Endometrial microvascular endothelial cells (primary cell): ENCODE data around the gene PCDH1. TPM values are rescaled to one million over a fixed set of nuclear protein-coding genes. Genes with fewer than 3 reads are reported as not detected.
"Not testable (repeated sequence)": the region's sequence is repeated elsewhere in the genome, so short reads cannot be mapped to it uniquely, and the experiment has no call there.

Experiments
- in situ Hi-C: cut with HindIII; loops from 2 replicates; pipeline ENCODE4 v1.10.0; 2017; ENCODE audit warnings: low sequenced_read_pairs, low pct_unique_long_range_greater_than_20kb; ENCODE audit errors: inconsistent ontology term
- total RNA-seq: library from RNA; depleted of rRNA; stranded (reverse); fragments of >200 nt; gene quantifications from one replicate; pipeline ENCODE4 v1.2.3, GENCODE V29; 2015; ENCODE audit errors: inconsistent ontology term

PCDH1 gene
- total RNA-seq, result 94.1 TPM

GRCh38 chr5:141878186-141878710 lies at the start of gene PCDH1:
Gene PCDH1, minus strand, starts transcription at chr5:141878410. Its CDS starts 148 bp downstream, at chr5:141878262.
- in situ Hi-C loops, result no loop called here

DNA sequence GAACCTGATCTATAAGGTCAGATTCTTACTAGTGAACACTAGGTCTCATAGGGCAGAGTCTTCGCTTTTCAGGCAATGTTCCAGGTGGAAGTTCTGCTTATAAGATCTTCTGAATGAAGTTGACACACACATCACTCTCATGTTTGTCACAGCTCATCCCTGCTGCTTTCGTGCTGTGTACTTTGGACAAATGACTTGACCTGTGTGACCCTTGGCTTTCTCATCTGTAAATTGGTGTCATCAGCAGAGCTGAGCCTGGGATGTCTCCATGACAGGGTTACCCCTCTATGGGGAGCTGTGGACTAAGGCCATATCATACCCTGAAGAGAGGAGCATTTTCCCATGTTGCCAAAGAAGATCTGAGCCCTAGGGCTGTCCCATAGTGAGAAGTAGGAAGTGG lies 48.2 kb upstream of the PCDH1 start:
- in situ Hi-C loops, result no loop called here

- in situ Hi-C loops, result no loop called here
These were observed 45.5 kb upstream of the PCDH1 start, which contains the start of gene DELE1 for GRCh38 chr5:141923448-141924313. Gene DELE1, plus strand, starts transcription at chr5:141923871. Its CDS starts 71 bp downstream, at chr5:141923942.

DNA sequence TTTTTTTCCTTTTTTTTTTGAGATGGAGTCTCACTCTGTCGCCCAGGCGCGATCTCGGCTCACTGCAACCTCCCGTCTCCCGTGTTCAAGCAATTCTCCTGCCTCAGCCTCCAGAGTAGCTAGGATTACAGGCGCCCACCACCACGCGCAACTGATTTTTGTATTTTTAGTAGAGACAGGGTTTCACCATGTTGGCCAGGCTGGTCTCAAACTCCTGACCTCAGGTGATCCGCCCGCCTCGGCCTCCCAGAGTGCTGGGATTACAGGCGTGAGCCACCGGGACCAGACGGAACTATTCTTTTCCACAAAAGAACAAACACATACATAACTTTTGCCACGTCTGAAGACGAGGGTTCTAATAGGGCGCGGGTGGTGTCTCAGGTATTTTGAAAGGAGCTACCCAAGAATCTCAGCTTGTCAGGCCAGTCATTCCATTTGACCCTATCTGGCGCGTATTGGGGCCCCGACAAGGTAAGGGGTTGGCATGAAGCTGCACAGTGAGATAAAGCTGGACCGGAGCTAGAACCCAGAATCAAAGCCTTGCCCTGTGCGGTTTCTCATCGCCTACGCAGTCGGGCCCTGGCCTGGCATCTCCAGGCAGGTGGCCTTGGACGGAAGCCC lies 44.7 kb upstream of the PCDH1 start:
- in situ Hi-C loops, result not testable (repeated sequence)

GRCh38 chr5:141920771-141921170 lies 42.6 kb upstream of the PCDH1 start:
- in situ Hi-C loops, result no loop called here

- in situ Hi-C loops, result no loop called here
These were observed 41.3 kb upstream of the PCDH1 start for GRCh38 chr5:141919218-141920119.

DNA sequence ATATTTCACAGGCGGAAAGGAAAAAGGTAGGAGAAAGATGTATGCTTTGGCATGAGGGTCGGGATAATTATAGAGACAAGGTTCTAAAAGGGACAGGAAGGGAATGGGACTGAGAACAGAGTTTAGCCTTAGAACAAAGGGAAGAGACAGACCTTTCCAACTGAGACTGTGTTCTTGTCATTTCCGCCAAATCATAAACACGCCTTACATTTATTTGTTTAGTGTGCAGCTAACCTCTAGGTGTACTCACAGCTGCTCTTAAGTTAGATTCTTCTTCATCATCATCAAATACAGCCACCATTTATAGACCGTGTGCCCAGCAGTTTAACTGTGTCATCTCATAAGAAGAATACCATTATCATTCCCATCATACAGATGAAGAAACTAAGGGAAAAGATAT lies 39.5 kb upstream of the PCDH1 start:
- in situ Hi-C loops, result no loop called here

- in situ Hi-C loops, result no loop called here
These were observed 38.3 kb upstream of the PCDH1 start for GRCh38 chr5:141916522-141916921.

DNA sequence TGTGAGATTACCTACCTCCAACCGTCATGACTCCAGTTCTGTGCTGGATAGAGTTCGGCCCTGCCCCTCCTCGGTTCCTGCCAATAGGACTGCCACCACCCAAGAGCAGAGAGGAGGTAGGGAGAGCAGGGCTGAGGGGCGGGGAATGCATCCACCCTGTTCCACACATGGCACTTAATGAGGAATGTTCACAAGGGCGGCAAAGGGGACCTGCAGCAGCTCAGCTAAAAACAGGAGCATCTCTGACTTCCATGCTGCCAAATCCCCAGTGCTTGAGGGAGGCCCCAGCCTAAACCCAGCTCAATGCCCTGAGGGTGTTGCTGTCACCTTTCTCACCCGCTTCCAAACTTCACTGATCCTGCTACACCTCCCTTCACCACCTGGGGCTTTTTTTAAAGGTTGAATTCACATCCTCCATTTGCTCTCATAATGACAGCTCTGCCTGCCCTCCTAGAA lies 37.7 kb upstream of the PCDH1 start:
- in situ Hi-C loops, result no loop called here

- in situ Hi-C loops, result no loop called here
These were observed 36.6 kb upstream of the PCDH1 start for GRCh38 chr5:141914797-141915196.

GRCh38 chr5:141914199-141914743 lies 36.1 kb upstream of the PCDH1 start:
- in situ Hi-C loops, result no loop called here

GRCh38 chr5:141913560-141914198 lies 35.5 kb upstream of the PCDH1 start:
- in situ Hi-C loops, result no loop called here

- in situ Hi-C loops, result no loop called here
These were observed 32.1 kb upstream of the PCDH1 start for GRCh38 chr5:141910271-141910673.

DNA sequence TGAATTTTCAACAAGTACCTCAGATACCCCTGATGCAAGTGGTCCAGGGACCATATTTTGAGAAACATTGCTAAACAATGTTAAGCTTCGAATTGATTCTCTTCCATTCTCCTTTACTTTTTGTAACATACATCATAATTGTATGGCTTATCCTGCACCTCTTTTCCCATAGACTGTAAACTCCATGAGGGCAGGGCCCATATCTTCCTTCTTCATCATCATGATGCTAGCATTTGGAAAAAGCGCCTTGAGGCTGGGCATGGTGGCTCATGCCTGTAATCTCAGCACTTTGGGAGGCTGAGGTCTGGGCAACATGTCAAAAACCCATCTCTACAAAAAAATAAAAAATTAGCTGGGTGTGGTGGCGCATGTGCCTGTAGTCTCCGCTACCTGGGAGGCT lies 31.0 kb upstream of the PCDH1 start:
- in situ Hi-C loops, result no loop called here

- in situ Hi-C loops, result no loop called here
These were observed 30.6 kb upstream of the PCDH1 start for GRCh38 chr5:141908796-141909195.

DNA sequence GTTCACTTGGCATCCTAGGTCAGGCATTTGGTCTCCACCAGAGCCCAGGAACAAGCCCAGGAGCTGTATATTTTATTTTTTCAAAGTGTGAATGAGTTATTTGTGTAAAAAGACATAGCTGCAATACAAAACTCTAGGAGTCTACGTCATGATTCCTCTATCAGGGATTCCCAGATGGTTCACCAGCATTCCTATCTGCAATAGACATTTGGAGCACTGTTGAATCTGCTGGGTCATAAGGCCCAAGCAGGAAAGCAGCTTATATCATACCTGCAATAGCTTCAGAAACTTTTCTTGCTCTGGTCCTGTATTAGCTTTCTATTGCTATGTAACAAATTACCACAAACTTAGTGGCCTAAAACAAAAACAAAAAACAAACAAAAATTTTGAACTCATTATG lies 28.8 kb upstream of the PCDH1 start:
- in situ Hi-C loops, result no loop called here

DNA sequence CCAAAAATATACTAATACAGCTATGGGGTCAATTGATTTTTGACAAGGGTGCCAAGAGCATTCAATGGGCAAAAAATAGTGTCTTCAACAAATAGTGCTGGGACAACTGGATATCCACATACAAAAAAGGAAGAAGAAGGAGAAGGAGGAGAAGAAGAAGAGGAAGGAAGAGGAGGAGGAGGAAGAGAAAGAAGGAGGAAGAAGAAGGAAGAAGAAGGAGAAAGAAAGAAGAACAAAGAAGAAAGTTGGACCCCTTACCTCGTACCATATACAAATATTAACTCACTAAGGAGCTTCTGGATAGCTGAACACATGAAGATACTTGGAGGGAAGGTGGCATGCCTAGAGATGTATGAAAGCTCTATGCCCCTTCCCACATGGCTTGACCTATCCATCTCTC lies 28.3 kb upstream of the PCDH1 start:
- in situ Hi-C loops, result no loop called here

DNA sequence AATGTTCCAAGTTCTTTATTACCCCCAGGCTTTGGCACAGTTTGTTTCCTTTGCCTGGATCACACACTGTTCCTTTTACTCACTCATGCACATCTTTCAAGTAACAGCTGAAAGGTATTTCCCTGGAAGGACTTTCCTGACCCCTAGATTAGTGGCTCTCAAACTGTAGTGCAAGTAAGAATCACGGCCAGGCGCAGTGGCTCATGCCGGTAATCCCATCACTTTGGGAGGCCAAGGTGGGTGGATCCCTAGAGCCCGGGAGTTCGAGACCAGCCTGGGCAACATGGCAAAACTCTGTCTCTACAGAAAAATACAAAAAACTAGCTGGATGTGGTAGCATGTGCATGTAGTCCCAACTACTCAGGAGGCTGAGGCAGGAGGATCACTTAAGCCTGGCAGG lies 26.3 kb upstream of the PCDH1 start:
- in situ Hi-C loops, result no loop called here
